Islet precursor cell (in vitro differentiated cells): ENCODE data around the gene DTWD2.
A peak's percentile ranks its signal among the peaks of the same experiment; 100 is the strongest.
"Not testable (repeated sequence)": the region's sequence is repeated elsewhere in the genome, so short reads cannot be mapped to it uniquely, and the experiment has no call there.

Experiments
- DNase-seq: peaks from one replicate; pipeline ENCODE4 v3.0.0-alpha.2; 2018

Gene DTWD2

DNA sequence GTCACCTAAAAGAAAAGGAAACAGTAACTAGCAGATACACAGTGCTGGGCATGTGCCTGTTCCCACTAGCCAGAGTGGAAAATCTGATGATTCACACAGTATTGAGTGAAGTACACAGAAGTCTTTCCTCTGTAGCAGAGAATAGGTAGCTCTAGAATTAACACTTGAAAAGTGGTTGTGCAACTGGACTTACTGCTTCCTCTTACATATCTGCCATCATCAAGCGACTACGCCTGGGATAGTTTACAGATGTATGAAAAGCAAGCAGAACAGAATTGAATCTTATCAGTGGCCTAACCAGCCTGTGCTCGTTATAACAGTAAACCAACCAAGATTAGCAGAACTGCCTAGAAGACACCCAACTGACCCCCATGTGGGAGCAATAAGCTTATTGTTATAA, 130.6 kb downstream of the DTWD2 start:
- DNase-seq = no peak

DNA sequence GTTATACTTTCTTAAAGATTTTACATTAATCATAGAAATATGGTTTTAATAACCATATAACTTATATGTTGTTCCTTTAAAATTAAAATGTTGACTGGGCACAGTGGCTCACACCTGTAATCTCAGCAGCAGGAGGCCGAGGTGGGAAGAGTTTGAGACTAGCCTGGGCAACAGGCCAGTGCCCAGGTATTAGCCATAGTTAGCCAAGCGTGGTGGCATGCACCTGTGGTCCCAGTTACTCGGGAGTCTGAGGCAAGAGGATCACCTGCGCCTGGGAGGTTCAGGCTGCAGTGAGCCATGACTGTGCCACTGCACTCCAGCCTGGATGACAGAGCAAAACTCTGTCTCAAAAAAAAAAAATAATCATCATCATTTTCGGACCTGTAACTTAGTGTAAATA, 133.5 kb downstream of the DTWD2 start:
- no peak for DNase-seq

DNA sequence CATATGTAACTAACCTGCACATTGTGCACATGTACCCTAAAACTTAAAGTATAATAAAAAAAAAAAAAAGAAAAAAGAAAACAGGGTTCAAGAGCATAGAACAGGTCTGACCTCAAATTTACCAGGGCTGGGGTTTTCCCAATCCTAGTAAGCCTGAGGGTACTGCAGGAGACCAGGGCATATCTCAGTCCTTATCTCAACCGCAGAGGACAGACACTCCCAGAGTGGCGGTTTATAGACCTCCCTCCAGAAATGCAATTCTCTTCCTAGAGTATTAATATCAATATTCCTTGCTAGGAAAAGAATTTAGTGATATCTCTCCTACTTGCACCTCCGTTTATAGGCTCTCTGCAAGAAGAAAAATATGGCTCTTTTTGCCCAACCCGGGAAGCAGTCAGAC, 136.6 kb downstream of the DTWD2 start:
- not testable (repeated sequence) for DNase-seq

DNA sequence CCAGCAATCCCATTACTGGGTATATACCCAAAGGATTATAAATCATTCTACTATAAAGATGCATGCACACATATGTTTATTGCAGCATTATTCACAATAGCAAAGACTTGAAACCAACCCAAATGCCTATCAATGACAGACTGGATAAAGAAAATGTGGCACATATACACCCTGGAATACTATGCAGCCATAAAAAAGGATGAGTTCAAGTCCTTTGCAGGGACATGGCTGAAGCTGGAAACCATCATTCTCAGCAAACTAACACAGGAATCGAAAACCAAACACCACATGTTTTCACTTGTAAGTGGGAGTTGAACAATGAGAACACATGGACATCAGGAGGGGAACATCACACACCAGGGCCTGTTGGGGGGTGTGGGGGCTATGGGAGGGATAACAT, 138.8 kb downstream of the DTWD2 start:
- not testable (repeated sequence) for DNase-seq

DNA sequence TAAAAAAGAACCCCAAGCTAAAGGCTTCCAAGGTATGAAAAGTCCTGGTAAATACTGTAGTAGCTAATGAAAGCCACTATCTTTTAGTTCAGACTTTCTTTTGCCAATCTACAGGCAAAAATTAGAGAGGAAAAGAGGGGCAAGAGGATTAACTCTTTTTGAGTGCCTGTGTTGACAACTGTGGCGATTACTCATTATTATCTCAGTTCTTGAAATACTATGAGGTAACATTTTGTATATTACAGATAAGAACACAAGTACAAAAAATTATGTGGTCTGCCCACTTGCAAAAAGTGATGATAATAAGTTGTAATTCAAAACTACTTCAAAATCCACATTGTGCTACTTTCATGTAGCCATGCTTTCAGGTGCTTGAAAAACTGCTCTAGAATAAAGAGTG, 144.0 kb downstream of the DTWD2 start:
- DNase-seq = no peak

DNA sequence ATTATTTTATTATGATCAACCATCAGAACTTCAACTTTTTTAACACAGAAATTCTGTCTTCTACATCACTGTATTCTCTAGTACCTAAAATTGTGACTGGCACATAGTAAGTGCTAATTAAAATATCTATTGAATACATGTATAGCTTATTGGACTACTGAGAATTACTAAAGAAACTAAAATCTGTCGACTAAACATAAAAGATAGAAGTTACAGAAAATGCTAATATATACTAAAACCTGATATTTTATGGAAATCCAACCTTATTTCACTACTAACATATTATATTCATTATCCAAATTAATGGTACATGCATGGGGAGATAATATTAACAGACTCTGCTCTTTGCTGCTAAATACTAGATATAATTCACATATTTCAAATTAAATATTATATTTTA, 153.6 kb downstream of the DTWD2 start:
- no peak for DNase-seq

DNA sequence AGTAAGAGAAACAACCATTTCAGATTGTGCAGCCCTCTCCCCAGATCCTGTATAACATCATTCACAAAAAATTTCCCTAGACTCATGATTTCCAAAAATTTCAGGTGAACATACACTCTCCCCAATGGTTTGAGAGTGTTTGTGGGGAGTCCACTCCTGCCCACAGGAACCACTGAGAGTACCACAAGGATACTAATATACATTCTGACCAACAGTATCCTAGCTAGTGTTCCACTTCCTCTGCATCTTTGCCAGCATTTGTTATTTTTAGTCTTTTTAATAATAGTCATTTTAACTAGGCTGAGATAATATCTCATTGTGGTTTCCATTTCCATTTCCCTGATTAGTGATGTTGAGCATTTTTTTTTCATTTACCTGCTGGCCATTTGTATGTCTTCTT, 155.4 kb downstream of the DTWD2 start:
- no peak for DNase-seq

DNA sequence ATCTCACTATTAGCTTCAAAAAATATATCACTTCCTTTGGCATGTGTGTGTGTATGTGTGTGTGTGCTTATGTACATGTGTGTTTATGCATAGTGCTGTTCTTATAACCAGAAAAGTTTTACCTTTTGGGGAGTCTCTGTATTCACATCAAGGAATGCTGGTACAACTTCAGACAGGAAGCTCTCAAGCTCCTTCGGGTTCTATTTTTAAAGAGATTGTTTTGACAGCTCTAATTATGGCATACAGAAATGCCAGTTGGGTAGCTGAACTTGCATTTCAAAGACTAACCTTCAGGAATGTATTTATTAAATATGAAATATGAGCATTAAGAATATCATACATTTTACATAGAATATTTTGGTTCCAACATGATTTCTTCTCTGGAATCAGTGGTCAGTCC, 163.1 kb downstream of the DTWD2 start:
- DNase-seq = no peak

DNA sequence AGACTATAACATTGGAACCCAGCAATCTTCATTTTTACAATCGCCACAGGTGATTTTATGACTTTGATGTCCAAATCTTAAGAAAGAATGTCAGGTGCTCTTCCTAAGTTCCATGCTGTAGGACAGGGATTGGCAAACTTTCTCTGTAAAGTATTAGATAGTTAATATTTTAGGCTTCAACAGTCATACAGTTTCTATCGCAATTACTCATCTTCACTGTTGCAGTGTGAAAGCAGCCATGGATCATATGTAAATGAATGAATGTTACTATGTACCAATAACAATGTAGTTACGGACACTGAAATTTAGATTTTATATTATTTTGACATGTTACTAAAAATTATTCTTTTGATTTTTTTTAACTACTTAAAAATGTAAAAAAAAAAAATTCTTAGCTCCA, 169.7 kb downstream of the DTWD2 start:
- no peak for DNase-seq

DNA sequence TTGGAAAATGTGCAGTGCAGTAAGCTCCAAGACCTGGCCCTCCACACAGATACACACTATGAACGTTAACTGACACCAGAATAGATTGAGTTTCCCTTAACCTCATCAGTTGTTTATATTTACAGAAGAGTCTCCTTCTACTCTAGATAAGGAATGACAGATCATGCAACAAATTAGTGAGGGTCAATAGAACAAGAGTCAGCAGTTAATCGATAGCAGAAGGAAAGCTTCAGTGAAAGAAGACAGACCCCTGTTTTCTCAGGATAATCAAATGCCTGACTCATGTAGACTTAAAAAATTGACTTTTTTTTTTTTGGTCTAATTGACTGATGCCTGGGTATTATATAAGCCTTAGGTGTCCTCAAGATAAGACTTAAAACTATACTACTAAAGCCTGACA, 179.9 kb downstream of the DTWD2 start:
- no peak for DNase-seq

DNA sequence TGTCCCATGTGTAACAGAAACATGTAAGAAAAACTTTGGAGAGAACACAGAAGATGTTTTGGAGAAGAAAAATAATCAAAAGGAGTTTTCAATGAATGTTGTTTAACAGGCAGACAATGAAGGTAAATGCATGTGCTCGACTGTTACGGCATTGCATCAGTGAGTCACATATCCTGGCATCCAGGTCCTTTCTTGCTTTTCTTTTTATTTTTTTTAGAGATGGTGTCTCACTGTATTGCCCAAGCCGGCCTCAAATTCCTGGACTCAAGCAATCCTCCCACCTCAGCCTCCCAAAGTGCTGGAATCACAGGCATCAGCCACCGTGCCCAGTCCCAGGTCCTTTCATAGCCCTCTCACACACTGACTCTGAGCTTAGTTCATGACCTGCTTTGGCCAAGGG, 181.8 kb downstream of the DTWD2 start:
- DNase-seq = no peak

DNA sequence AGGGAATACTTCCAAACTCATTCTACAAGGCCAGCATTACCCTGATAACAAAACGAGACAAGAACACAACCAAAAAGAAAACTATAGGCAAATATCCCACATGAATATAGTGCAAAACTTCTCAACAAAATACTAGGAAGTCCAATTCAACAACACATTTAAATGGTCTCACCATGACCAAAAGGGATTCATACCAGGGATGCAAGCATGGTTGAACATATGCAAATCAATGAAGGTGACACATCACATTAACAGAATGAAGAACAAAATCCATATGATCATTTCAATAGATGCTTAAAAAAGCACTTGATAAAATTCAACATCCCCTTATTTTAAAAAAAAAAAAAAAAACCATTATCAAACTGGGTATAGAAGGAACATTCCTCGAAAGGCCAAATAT, 186.0 kb downstream of the DTWD2 start:
- DNase-seq = no peak

DNA sequence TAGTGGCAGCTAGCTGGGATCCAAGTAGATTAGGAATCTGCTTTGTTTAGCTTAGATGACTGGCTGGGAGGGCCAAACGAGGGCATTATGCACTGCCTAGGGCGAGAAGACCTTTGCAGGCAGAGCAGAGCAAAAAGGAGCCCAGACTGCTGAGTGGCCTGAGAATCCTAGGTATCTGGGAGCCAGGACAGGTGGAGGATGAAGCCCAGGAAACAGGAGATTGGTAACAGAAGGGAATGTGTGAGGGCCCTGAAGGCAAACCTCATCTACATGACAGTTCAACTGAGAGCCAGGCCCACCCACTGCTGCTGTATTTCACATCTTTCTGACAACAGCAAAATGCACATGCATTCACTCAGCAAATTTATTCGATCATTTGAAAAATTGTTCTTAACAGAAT, 192.3 kb downstream of the DTWD2 start:
- DNase-seq = peak; percentile 83

DNA sequence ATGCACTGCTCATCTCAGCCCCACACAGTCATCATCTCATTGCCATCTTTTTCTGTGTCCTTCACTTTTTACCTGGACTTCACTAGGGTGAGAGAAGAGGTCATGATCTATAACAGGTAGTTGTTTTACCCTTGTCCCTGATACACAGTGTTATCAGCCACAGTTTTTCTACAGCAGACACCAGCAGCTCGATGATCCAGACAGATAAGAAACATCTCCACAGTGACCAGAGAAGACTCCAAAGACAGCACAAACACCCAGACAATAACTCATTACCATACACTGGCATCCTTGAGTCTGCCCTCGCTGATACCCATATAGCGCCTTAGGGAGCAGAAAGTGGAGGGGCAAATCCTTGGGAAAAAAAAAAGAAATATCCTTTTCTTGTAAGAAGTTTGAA, 194.1 kb downstream of the DTWD2 start:
- DNase-seq = no peak

DNA sequence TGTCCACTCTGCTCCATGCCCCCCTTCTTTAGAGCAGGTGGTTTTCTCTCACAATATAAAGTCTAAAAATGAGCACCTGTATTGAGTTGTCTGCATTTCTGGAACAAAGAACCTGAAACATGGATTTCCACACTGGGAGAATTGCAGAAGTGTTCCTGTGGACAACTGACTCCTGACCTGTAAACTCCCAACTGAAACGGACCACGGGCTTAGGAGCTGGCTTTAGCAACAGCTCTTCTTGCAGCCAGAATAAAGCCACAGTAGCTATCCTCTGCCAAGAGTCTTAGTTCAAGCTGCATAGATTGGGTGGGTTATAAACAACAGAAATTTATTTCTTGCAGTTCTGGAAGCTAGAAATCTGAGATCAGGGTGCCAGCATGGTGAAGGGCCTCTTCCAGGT, 194.7 kb downstream of the DTWD2 start:
- DNase-seq = no peak

DNA sequence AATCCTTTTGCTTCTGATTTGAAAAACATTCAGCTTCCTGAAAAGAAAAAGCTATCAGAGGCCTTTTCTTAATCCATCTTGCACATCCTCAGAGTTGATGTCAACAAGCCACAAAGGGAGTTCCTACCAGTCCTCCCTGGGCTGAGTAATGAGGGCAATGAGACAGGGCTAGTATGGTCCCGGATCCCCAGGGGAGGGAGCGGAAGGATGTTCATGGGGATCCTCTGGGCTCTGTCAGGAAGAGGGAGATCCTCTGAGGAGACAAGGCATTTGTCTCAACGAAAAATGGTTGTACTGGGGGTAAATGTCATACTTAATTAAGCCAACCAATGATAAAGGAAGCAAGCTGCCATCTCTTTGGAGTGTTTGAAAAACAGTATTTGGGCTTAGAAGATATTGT, 195.3 kb downstream of the DTWD2 start:
- DNase-seq = no peak

DNA sequence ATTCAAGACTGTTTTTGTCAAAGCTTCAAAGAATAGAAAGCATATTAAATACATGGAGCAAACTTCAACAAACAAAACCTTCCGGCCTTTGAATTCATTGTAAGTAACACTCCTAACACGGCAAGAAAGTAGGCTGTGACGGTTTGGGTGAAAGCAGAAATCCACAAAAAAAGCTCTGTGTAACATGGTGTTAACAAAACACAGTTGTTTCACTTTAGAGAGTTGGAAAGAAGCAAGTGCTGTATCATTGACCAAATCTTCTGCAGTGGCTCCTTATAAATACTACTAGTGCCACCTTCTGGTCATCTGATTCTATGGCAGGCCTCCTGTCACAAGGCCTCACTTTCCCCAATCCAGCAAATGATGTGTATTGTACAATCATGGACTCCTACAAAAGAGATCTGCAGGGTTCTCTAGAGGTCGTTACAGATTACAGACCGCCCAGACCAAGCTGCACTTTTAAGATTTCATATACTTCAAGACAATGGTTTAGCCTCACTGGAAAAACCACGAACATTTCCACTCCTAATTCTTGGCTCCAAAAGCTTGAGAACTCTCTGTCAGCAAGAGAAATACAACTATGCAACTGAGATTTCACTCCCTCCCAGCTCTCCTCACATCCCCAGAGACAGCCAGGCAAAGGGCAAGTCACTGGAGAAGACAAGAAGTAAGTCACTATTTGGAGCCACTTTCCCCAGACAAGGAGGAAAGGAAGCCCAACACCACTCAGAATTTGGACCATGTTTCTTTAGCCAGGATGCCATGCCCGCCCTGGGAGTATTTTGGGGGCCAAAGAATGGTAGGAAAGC, 196.2 kb downstream of the DTWD2 start:
- DNase-seq = peak; percentile 70

DNA sequence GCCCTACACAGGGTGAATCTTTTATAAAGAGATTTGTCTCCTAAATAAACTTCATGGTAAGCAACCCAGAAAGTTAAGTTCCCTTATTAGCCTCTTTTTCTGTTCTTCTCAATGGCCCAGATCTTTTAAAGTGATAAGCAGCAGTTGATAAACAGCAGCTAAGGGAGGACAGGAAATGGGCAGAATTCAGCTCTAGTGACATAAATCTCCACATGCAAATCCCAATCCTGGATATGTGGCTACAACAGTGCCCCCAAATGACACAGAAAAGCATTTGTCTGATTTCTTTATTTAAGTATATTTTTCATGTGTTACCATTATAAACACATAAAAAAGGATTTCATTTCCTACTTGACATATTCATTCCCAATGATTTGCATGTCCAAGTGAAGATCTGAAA, 199.0 kb downstream of the DTWD2 start:
- DNase-seq = no peak

DNA sequence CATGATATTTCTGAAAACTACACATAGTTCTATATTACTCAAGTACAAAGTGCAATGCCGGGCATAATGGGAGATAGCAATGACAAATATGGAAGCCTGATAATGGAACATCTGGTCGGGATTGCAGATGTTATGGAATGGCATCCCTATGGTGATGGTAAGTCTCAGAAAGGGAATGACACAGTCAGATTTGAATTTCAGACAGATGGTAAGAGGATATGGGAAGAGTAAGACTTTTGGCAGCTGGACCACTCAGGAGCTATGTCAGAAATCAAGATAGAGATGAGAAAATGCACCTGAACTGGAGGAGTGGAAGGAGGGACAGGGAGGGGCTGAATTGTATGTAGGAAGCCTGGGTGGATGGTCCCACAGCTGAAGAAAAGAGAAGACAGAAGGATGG, 200.0 kb downstream of the DTWD2 start:
- no peak for DNase-seq
